ENCODE results near the gene PCGF6.

The PCGF6 gene

GRCh38 chr10:103254538-103255325 lies 96.2 kb downstream of the PCGF6 start:
- DNase-seq, result no peak

GRCh38 chr10:103254113-103254512 lies 96.8 kb downstream of the PCGF6 start:
- no peak for DNase-seq
